GM19397 (cell line): Measurements from ENCODE around the gene KIR3DL1.
"Not testable (repeated sequence)": the region's sequence is repeated elsewhere in the genome, so short reads cannot be mapped to it uniquely, and the experiment has no call there.

ENCODE experiments used
- ATAC-seq: cut with Tn5 transposase; IDR thresholded peaks from one replicate; pipeline ENCODE4 v1.9.1; 2021; ENCODE audit warnings: mild to moderate bottlenecking, moderate library complexity; ENCODE audit not compliant: unreplicated experiment

The KIR3DL1 gene

DNA sequence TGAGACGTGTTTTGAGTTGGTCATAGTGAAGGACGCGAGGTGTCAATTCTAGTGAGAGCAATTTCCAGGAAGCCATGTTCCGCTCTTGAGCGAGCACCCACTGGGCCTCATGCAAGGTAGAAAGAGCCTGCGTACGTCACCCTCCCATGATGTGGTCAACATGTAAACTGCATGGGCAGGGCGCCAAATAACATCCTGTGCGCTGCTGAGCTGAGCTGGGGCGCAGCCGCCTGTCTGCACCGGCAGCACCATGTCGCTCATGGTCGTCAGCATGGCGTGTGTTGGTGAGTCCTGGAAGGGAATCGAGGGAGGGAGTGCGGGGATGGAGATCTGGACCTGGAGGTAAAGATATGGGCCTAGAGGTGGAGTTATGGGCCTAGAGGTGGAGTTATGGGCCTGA lies at the start of gene KIR3DL1:
Gene KIR3DL1 (plus strand): TSS at position 218 of the 400 bp plus-strand sequence.
- not testable (repeated sequence) for ATAC-seq

DNA sequence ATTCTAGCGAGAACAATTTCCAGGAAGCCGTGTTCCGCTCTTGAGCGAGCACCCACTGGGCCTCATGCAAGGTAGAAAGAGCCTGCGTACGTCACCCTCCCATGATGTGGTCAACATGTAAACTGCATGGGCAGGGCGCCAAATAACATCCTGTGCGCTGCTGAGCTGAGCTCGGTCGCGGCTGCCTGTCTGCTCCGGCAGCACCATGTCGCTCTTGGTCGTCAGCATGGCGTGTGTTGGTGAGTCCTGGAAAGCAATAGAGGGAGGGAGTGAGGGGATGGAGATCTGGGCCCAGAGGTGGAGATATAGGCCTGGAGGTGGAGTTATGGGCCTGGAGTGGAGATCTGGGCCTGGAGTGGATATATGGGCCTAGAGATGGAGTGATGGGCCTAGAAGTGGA lies 46.6 kb upstream of the KIR3DL1 start, which contains the start of gene KIR2DL1:
Gene KIR2DL1 (plus strand): TSS at position 148 of the 400 bp plus-strand sequence. CDS start 58 bp downstream, at position 206.
- not testable (repeated sequence) for ATAC-seq

DNA sequence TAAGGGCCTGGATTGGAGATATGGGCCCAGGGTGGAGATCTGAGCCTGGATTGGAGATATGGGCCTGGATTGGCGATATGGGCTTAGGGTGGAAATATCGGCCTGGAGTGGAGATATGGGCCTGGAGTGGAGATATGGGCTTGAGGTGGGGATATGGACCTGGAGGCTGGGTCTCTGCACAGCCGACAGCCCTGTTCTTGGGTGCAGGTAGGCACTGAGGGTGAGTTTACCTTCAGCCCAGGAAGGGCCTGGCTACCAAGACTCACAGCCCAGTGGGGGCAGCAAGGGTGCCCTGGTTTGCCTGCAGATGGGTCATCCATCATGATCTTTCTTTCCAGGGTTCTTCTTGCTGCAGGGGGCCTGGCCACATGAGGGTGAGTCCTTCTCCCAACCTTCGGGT lies 45.8 kb upstream of the KIR3DL1 start:
- ATAC-seq: not testable (repeated sequence)

DNA sequence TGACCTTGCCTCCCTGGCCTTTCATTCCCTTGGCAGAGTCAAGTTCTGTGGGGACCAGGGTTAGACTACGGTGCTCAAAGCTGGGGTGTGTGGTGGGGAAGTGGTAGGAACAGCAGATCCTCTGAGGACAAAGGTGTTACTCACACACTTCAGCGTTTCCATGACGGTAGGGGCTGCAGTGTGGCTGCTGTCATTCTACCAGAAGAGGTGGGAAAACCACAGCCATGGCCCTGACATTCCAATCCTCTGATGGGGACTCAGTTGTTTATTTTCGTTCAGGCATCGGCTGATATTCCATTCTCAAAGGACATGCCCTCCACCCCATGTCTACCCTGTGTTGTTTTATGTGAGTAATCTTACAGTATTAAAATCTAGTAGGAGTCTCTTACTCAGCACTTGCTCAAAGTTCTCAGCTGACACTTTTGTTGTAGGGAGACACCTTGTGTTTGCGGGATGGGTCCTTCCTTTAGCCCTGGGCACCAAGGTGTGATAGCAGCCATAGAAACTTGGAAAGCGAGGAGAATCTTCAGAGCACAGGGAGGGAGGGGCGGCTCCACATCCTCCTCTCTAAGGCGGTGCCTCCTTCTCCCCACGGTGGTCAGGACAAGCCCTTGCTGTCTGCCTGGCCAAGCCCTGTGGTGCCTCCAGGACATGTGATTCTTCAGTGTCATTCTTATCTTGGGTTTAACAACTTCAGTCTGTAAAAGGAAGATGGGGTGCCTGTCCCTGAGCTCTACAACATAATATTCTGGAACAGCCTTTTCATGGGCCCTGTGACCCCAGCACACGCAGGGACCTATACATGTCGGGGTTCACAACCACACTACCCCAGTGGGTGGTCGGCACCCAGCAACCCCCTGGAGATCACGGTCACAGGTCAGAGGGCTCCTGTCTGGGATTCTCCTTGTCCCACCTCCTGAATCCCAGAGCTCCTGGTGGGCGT lies 45.0 kb upstream of the KIR3DL1 start:
- not testable (repeated sequence) for ATAC-seq

DNA sequence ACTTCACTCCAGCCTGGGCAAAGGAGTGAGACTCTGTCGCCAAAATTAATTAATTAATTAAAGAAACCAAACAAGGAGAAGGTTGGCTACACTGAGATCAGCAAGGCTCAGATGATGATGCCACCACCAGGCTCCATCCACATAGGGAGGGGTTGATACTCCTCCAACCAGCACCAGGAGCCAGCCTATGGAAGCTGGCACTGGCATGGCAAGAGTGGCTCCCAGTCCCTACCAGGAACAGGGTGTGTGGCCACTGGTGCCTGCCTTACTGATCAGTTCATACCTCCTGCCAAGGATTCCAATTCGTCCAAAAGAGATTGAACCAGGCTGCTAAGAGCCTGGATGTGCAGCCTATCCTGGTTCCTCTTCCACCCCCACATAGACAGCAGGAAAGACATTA lies 43.6 kb upstream of the KIR3DL1 start:
- ATAC-seq: not testable (repeated sequence)

DNA sequence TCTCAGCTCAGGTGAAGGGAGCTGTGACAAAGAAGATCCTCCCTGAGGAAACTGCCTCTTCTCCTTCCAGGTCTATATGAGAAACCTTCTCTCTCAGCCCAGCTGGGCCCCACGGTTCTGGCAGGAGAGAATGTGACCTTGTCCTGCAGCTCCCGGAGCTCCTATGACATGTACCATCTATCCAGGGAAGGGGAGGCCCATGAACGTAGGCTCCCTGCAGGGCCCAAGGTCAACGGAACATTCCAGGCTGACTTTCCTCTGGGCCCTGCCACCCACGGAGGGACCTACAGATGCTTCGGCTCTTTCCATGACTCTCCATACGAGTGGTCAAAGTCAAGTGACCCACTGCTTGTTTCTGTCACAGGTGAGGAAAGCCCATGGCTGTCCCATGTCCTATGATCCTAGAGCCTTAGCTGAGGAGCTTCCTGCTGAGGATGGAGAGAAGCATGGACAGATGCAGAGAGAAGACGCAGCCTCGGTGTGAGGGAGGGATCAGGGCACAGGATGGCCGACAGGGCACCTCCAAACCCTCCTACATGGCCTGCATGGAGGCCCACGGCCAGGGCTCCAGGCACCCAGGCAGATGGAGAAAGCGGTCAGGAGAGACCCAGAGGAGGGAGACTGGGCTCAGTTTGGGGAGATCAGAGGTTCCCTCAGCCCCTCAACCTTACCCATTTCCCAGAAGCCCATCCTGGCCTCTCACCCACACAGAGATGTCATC lies 41.0 kb upstream of the KIR3DL1 start:
- not testable (repeated sequence) for ATAC-seq

DNA sequence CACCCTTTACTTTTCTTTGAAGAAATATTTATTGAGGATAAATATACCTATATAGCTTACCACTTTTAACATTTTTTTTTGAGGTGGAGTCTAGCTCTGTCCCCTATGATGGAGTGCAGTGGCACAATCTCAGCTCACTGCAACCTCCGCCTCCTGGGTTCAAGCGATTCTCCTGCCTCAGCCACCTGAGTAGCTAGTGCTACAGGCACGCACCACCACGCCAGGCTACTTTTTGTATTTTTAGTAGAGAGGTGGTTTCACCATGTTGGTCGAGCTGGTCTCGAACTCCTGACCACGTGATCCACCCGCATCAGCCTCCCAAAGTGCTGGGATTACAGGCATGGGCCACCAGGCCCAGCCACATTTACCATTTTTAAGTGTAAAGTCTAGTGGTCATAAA lies 40.4 kb upstream of the KIR3DL1 start:
- not testable (repeated sequence) for ATAC-seq

DNA sequence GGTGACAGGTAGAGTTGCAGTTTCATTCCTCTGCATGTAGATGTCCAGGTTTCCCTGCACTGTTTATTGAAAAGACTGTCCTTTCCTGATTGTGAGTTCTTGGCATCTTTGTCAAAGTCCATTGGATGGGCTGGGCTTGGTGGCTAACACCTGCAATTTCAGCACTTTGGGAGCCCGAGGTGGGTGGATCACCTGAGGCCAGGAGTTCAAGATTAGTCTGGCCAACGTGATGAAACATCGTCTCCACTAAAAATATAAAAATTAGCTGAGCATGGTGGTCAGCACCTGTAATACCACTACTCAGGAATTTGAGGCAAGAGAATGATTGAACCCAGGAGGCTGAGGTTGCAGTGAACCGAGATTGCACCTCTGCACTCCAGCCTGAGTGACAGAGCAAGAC lies 38.4 kb upstream of the KIR3DL1 start:
- not testable (repeated sequence) for ATAC-seq

DNA sequence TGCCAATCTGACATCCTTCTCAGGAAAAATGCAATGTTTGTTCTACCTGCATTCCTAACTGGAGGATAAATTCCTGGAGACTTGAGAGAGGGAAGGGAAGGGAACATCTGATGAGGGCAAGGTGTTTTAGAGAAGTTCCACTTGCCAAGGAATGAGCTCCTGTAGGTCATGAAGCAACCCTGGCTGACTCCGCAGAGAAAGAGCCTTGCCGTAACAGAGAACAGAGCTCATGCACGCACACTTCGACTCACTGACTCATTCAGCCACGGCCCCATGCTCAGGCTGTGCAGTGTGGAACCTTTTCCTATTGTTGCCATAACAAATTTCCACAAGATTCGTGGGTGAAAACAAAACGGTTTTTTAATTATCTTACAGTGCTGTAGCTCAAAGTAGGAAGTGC lies 37.4 kb upstream of the KIR3DL1 start:
- ATAC-seq: not testable (repeated sequence)

DNA sequence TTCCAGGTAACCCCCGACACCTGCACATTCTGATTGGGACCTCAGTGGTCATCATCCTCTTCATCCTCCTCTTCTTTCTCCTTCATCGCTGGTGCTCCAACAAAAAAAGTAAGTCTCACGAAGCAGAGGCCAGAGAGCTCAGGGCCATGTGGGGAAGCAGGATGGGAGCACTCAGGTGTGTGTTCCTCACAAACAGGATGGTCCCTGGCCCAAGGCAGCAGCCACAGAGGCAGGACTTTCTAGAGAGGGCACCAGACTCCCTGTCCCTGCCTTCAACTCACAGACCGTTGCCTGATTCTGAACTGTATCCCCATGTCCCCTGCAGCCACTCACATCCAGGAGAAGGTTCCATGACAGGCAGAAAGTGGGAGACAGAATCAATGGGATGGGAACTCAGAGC lies 33.4 kb upstream of the KIR3DL1 start:
- not testable (repeated sequence) for ATAC-seq

DNA sequence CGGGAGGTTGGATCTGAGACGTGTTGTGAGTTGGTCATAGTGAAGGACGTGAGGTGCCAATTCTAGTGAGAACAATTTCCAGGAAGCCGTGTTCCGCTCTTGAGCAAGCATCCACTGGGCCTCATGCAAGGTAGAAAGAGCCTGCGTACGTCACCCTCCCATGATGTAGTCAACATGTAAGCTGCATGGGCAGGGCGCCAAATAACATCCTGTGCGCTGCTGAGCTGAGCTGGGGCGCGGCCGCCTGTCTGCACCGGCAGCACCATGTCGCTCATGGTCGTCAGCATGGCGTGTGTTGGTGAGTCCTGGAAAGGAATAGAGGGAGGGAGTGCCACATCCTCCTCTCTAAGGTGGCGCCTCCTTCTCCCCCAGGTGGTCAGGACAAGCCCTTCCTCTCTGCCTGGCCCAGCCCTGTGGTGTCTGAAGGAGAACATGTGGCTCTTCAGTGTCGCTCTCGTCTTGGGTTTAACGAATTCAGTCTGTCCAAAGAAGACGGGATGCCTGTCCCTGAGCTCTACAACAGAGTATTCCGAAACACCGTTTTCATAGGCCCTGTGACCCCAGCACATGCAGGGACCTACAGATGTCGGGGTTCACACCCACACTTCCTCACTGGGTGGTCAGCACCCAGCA lies 30.1 kb upstream of the KIR3DL1 start:
- ATAC-seq: not testable (repeated sequence)

DNA sequence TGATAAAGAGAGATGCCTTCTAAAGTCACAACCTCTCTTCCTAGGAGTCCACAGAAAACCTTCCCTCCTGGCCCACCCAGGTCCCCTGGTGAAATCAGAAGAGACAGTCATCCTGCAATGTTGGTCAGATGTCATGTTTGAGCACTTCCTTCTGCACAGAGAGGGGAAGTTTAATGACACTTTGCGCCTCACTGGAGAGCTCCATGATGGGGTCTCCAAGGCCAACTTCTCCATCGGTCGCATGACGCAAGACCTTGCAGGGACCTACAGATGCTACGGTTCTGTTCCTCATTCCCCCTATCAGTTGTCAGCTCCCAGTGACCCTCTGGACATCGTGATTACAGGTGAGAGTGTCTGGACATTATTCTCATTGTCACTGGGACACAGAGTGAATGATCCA lies 28.1 kb upstream of the KIR3DL1 start:
- not testable (repeated sequence) for ATAC-seq

DNA sequence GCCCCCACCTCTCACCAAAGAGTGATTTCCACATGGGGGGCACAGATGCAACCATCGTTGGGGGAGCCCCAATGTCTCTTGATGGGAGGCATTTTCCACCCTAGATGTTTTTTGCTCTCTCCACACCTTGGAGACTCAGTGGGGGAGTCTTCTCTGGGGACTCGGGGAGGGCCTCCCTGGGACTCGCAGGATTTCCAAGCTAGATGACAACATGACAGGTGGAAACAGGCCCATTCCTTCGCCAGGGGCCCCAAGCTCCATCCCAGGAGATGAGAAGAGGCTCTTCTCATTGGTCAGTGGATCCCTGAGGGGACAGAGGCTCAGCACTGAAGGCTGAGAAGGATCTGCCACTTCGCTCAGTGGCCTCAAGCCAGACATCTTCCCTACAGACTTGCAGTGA lies 25.6 kb upstream of the KIR3DL1 start:
- no peak for ATAC-seq

DNA sequence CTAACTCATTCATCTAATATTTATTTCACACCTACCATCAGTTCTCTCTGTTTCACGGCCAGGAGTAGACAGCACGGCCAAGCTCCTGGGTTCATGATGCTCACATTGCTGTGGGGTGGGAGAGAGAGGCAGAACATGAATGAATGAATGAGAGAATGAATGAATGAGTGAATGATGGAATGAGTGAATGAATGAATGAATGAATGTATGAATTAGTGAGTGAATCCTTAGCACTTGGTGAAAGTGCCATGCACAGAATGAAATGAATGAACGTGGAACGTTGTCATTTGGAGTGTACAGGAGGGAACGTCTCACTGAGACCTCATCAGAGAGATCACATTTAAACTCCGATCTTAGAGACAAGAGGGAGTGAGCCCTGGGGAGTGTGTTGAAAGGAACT lies 24.8 kb upstream of the KIR3DL1 start:
- no peak for ATAC-seq

DNA sequence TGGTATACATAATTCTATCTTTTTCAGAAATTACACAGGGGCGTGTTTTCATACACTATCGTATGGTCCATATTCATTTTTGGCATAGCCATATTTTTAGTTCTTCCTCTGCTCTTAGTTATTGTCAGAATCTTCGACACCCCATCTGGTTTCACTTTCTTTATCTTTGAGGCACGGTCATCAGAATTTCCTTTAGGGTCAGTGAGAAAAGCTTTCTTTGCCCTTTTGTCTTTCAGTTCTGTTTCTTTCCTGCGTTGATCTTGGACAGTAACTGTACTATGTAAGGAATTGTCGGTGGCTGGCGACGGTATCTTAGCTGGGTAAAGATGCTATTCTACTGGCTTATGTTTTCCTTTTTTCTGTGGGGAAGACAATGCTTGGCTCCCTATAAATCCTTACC lies 23.5 kb upstream of the KIR3DL1 start:
- no peak for ATAC-seq

DNA sequence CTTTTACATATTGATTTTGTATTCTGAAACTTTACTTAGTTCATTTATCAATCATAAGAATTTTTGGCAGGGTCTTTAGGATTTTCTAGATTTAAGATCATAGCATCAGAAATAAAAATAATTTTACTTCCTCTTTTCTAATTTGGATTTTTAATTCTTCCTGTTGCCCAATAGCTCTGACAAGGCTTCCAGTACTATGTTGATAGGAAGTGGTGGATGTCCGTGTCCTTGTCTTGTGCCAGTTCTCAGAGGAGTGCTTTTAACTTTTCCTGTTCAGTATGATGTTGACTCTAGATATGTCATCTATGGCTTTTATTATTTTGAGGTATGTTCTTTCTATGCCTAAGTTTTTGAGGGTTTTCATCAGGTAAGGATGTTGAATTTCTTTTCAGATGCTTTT lies 20.5 kb upstream of the KIR3DL1 start:
- ATAC-seq: no peak

DNA sequence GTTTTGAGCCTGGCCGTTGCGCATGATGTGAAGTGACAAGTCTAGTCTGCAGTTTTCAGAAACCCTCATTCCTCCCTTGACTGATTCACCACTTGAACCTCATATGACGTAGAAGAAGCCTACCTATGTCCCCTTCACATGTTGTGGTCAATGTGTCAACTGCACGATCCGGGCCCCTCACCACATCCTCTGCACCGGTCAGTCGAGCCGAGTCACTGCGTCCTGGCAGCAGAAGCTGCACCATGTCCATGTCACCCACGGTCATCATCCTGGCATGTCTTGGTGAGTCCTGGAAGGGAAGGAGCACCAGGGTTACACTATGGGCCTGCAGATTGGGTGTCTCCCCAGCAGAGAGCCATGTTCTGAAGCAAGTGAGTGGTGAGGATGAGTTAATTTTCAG lies 12.9 kb upstream of the KIR3DL1 start, which contains the start of gene KIR2DL4:
Gene KIR2DL4 (plus strand): TSS at position 201 of the 400 bp plus-strand sequence. CDS start 42 bp downstream, at position 243.
- ATAC-seq: no peak

DNA sequence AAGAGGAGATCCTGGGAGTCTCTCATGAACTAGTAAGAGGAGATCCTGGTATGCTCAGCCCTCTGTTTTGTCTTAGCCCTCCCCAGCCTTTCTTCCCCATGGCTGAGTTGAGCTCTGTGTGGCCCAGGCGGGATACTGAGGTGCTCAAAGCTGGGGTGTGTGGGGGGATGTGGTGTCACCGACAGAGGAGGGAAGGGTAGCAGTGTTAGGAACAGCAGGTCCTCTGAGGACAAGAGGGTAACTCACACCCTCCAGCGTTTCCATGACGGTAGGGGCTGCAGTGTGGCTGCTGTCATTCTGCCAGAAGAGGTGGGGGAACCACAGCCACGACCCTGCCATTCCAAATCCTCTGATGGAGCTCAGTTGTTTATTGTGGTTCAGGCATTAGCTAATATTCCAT lies 12.2 kb upstream of the KIR3DL1 start:
- ATAC-seq: no peak

DNA sequence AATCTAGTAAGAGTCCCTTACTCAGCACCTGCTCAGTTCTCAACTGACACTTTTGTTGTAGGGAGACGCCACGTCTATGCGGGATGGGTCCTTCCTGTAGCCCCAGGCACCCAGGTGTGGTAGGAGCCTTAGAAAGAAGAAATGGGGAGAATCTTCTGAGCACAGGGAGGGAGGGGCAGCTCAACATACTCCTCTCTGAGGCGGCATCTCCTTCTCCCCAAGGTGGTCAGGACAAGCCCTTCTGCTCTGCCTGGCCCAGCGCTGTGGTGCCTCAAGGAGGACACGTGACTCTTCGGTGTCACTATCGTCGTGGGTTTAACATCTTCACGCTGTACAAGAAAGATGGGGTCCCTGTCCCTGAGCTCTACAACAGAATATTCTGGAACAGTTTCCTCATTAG lies 11.7 kb upstream of the KIR3DL1 start:
- no peak for ATAC-seq

DNA sequence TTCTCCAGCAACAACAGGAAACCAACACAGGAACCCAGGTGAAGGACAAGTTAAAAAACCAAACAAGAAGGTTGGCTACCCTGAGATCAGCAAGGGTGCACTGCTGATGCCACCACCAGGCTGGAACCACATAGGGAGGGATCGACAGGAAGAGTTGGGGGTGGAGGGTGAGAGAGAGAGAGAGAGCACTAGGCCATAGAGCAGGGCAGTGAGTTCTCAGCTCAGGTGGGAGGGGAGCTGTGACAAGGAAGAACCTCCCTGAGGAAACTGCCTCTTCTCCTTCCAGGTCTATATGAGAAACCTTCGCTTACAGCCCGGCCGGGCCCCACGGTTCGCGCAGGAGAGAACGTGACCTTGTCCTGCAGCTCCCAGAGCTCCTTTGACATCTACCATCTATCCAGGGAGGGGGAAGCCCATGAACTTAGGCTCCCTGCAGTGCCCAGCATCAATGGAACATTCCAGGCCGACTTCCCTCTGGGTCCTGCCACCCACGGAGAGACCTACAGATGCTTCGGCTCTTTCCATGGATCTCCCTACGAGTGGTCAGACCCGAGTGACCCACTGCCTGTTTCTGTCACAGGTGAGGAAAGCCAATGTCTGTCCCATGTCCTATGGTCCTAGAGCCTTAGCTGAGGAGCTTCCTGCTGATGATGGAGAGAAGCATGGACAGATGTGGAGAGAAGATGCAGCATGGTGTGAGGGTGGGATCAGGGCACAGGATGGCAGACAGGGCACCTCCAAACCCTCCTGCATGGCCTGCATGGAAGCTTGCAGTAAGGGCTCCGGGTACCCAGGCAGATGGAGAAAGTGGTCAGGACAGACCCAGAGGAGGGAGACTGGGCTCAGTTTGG lies 10.4 kb upstream of the KIR3DL1 start:
- no peak for ATAC-seq
